Astrocyte of the cerebellum (primary cell): Measurements from ENCODE around the gene SLC35F4.

Source experiments
- DNase-seq: peaks from one replicate; pipeline ENCODE4 v3.0.0-alpha.2; 2011; ENCODE audit warnings: low read depth
- H3K4me3 ChIP-seq: 2 replicates; pipeline ENCODE4 v1.5.1; 2011; ENCODE audit warnings: mild to moderate bottlenecking, low read depth, low read length, moderate library complexity
- in situ Hi-C: cut with HindIII; loops from 2 replicates; pipeline ENCODE4 v1.10.0; 2017; ENCODE audit warnings: low sequenced_read_pairs
- TF ChIP-seq, protein P1 (sequence below): IDR thresholded peaks from 2 replicates; pipeline ENCODE4 v1.5.1; 2012; ENCODE audit warnings: low read length, low read depth, moderate library complexity, mild to moderate bottlenecking; ENCODE audit errors: missing control alignments

The SLC35F4 gene

DNA sequence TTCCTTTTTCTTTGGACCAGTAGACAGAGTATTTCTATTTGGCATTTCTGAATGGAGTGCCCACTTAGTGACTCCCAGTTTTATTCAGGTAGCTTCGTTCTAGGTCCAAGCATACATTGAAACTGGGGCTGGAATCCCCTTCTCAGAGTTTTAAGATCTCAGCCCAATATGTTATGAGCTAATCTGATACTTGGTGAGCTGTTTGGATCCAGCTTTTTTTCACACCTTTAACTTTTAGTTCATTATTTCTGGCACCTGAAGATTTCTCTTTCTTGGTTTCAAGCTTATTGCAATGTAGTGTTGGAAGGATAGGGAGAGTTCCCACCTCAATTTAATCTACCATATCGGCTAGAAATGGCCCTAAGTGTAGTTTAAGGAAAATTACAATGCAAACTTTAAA lies 318.8 kb downstream of the SLC35F4 start:
- H3K4me3 ChIP-seq: no peak overlapping the region
- TF ChIP-seq, protein P1, sequence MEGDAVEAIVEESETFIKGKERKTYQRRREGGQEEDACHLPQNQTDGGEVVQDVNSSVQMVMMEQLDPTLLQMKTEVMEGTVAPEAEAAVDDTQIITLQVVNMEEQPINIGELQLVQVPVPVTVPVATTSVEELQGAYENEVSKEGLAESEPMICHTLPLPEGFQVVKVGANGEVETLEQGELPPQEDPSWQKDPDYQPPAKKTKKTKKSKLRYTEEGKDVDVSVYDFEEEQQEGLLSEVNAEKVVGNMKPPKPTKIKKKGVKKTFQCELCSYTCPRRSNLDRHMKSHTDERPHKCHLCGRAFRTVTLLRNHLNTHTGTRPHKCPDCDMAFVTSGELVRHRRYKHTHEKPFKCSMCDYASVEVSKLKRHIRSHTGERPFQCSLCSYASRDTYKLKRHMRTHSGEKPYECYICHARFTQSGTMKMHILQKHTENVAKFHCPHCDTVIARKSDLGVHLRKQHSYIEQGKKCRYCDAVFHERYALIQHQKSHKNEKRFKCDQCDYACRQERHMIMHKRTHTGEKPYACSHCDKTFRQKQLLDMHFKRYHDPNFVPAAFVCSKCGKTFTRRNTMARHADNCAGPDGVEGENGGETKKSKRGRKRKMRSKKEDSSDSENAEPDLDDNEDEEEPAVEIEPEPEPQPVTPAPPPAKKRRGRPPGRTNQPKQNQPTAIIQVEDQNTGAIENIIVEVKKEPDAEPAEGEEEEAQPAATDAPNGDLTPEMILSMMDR: no peak
- in situ Hi-C loops: no loop called here
- no peak for DNase-seq

DNA sequence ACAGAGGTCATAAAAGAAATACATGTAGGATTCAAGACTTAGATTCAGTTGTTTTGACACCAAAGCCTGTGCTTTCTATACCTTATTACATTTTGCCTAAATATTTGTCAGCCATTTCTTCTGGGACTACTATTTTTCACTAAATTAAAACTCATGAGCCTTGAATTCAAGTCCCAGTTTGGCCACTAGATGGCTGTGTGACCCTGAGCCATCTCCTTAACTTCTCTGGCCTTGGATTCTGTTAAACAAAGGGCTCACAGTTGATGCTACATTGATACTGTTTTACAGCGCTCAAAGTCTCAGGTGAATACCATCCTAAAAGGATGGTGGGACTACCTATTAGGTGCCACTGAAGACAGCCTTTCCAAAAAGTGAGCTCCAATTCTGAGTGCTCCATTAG lies 332.7 kb downstream of the SLC35F4 start:
- TF ChIP-seq, protein P1: peak; percentile 43
- peak; percentile 2 for DNase-seq
- in situ Hi-C loops: no loop called here
- H3K4me3 ChIP-seq: no peak overlapping the region

DNA sequence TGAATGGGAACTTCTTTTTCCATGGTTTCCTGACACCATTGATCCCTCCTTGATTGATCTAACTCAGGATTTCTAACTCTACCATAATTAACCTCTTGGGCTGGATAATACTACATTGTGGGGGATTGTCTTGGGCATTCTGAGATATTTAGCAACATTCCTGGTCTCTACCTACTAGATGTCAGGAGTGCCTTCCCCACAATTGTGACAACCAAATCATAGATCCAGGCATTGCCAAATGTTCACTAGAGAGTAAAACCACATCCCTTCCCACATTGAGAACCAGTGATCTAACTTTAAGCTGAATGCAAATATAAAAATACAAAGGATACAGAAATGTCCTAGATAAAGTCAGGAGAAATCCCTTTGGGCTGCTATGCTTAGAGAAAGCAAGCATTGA lies 335.3 kb downstream of the SLC35F4 start:
- in situ Hi-C loops: no loop called here
- TF ChIP-seq, protein P1: no peak
- no peak overlapping the region for H3K4me3 ChIP-seq
- no peak for DNase-seq

DNA sequence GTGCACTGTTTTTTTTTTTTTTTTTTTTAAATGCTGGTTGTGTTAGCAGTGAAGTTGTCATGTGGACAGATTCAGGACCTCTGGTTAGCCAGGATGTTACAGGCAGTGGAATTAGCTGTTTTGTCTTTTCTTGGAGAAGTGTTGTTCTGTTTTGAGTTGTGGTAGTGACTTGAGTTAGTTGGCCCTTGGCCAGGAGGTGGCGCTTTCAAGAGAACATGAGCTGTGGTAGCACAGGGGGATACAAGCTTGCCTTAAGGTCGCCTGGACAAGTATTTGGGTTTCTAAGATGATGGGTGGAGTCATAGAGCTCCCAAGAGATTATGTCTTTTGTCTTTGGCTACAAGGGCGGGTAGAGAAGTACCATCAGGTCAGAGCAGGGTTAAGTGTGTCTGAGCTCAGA lies 338.9 kb downstream of the SLC35F4 start:
- no peak for DNase-seq
- no peak overlapping the region for H3K4me3 ChIP-seq
- TF ChIP-seq, protein P1: no peak
- in situ Hi-C loops: no loop called here

DNA sequence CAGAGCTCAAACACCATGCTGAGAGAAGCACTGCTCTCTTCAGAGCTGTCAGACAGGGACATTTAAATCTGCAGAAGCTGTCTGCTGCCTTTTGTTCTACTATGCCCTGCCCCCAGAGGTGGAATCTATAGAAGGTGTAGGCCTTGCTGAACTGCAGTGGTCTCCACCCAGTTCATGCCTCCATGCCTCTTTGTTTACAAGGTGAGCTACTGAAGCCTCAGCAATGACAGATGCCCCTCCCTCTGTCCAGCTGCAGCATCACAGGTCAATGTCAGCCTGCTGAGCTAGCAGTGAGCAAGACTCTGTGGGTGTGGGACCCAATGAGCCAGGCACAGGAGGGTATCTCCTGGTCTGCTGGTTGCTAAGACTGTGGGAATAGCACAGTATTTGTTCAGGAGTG lies 346.8 kb downstream of the SLC35F4 start:
- H3K4me3 ChIP-seq: no peak overlapping the region
- no peak for DNase-seq
- TF ChIP-seq, protein P1: no peak
- in situ Hi-C loops: no loop called here
